ENCODE data around the gene CRADD.

- TF ChIP-seq, protein P1, sequence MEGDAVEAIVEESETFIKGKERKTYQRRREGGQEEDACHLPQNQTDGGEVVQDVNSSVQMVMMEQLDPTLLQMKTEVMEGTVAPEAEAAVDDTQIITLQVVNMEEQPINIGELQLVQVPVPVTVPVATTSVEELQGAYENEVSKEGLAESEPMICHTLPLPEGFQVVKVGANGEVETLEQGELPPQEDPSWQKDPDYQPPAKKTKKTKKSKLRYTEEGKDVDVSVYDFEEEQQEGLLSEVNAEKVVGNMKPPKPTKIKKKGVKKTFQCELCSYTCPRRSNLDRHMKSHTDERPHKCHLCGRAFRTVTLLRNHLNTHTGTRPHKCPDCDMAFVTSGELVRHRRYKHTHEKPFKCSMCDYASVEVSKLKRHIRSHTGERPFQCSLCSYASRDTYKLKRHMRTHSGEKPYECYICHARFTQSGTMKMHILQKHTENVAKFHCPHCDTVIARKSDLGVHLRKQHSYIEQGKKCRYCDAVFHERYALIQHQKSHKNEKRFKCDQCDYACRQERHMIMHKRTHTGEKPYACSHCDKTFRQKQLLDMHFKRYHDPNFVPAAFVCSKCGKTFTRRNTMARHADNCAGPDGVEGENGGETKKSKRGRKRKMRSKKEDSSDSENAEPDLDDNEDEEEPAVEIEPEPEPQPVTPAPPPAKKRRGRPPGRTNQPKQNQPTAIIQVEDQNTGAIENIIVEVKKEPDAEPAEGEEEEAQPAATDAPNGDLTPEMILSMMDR (IDR thresholded peaks at IDR 0.05; ENCODE audit: borderline replicate concordance, extremely low read depth, low read length, poor library complexity, severe bottlenecking): no peak
- no peak for TF ChIP-seq EZH2 (IDR thresholded peaks at IDR 0.05; ENCODE audit: borderline replicate concordance, low read depth, low read length, severe bottlenecking)
Observed at GRCh38 chr12:93784339-93785086, 107.3 kb downstream of the CRADD start.

Data from DND-41 (cell line).